WERI-Rb-1 (cell line): ENCODE measurements around the gene ARID1B.

Source experiments
- DNase-seq: peaks from one replicate; pipeline ENCODE4 v3.0.0-alpha.2; 2020
- H3K27ac ChIP-seq: fragments of 250-450 bp; sonication (Bioruptor Pico); 2 replicates; pipeline ENCODE4 v1.5.1; 2020; ENCODE audit warnings: mild to moderate bottlenecking, moderate library complexity
- H3K27me3 ChIP-seq: fragments of 250-450 bp; sonication (Bioruptor Pico); 2 replicates; pipeline ENCODE4 v1.5.1; 2021; ENCODE audit warnings: mild to moderate bottlenecking, low read depth, moderate library complexity; ENCODE audit not compliant: insufficient read depth, severe bottlenecking
- H3K36me3 ChIP-seq: fragments of 250-450 bp; sonication (Bioruptor Pico); 2 replicates; pipeline ENCODE4 v1.5.1; 2020; ENCODE audit warnings: mild to moderate bottlenecking, moderate library complexity
- H3K4me3 ChIP-seq: 2 replicates; pipeline ENCODE4 v1.5.1; 2011; ENCODE audit warnings: low read depth, mild to moderate bottlenecking, control low read depth, low read length
- H3K9me3 ChIP-seq: fragments of 250-450 bp; sonication (Bioruptor Pico); 2 replicates; pipeline ENCODE4 v1.5.1; 2021; ENCODE audit warnings: mild to moderate bottlenecking, moderate library complexity; ENCODE audit not compliant: severe bottlenecking
- CTCF ChIP-seq: IDR thresholded peaks from 2 replicates; pipeline ENCODE4 v1.5.1; 2011; ENCODE audit warnings: low read depth, mild to moderate bottlenecking, control low read depth, inconsistent platforms, low read length

The ARID1B gene

GRCh38 chr6:156901309-156902019, 124.3 kb downstream of the ARID1B start:
- TF ChIP-seq CTCF, result no peak
- no peaks in the 10 kb centered on the region for H3K27me3 ChIP-seq
- no peak for DNase-seq
- H3K4me3 ChIP-seq, result no peak overlapping the region
- H3K36me3 ChIP-seq, result peaks cover 3% of the 10 kb centered on the region; the same call in 1 of the 2 replicates
- H3K27ac ChIP-seq, result no peak overlapping the region
- no peaks in the 10 kb centered on the region for H3K9me3 ChIP-seq

GRCh38 chr6:156902782-156903181, 125.6 kb downstream of the ARID1B start:
- Histone ChIP-seq H3K36me3 (peaks cover 3% of the 10 kb centered on the region; the same call in 1 of the 2 replicates), H3K4me3 (no peak overlapping the region), H3K9me3 (no peaks in the 10 kb centered on the region), H3K27ac (no peak overlapping the region), H3K27me3 (no peaks in the 10 kb centered on the region)
- no peak for TF ChIP-seq CTCF
- no peak for DNase-seq

GRCh38 chr6:156904176-156904967, 127.2 kb downstream of the ARID1B start:
- Histone ChIP-seq H3K27me3 (no peaks in the 10 kb centered on the region), H3K4me3 (no peak overlapping the region), H3K27ac (no peak overlapping the region), H3K36me3 (peaks cover 3% of the 10 kb centered on the region; the same call in 1 of the 2 replicates), H3K9me3 (no peaks in the 10 kb centered on the region)
- TF ChIP-seq CTCF, result no peak
- DNase-seq, result no peak

GRCh38 chr6:156905801-156906200, 128.6 kb downstream of the ARID1B start:
- no peaks in the 10 kb centered on the region for H3K27me3 ChIP-seq
- TF ChIP-seq CTCF, result no peak
- H3K4me3 ChIP-seq, result no peak overlapping the region
- no peaks in the 10 kb centered on the region for H3K9me3 ChIP-seq
- H3K36me3 ChIP-seq, result peaks cover 8% of the 10 kb centered on the region
- no peak overlapping the region for H3K27ac ChIP-seq
- no peak for DNase-seq

GRCh38 chr6:156906451-156906850, 129.3 kb downstream of the ARID1B start:
- H3K4me3 ChIP-seq, result no peak overlapping the region
- H3K27ac ChIP-seq, result no peak overlapping the region
- H3K36me3 ChIP-seq, result peaks cover 7% of the 10 kb centered on the region
- no peaks in the 10 kb centered on the region for H3K9me3 ChIP-seq
- no peaks in the 10 kb centered on the region for H3K27me3 ChIP-seq
- no peak for DNase-seq
- TF ChIP-seq CTCF, result no peak
